HepG2 (cell line): ENCODE measurements around the gene ARL8A. TPM values are rescaled to one million over a fixed set of nuclear protein-coding genes. Genes with fewer than 3 reads are reported as not detected.

Experiments
- ATAC-seq: fragments of 200-7000 bp; cut with Tn5 transposase; 3 replicates; pipeline ENCODE4 v1.9.1; 2020; ENCODE audit warnings: mild to moderate bottlenecking, moderate library complexity
- BruUV-seq: library from RNA; stranded (reverse); fragments of 400-500 nt; replicated peaks from 2 replicates; lab custom pipeline; 2021; lab: Mats Ljungman, UMichigan
- CTCF ChIA-PET: fragments of 300-600 bp; formaldehyde crosslinking; extraction: SDS; loops from one replicate; lab custom pipeline; 2021; ENCODE audit warnings: low total read pairs, inconsistent platforms, low intra/inter-chr PET ratio; lab: Yijun Ruan, JAX
- POLR2A ChIA-PET: fragments of 350-600 bp; sonication (Branson Sonifier 250); formaldehyde crosslinking; loops from one replicate; lab custom pipeline; 2020; ENCODE audit warnings: antibody characterized with exemption, inconsistent platforms; lab: Yijun Ruan, JAX
- DNase-seq: peaks from one replicate; pipeline ENCODE4 v3.0.0-alpha.2; 2015; ENCODE audit warnings: low spot score
- FAIRE-seq: peaks from 3 replicates; lab custom pipeline; 2011; peaks lifted over from hg19 to GRCh38; lab: Jason Lieb, UNC
- H2AFZ ChIP-seq: one replicate; pipeline ENCODE4 v1.6.1; 2011; ENCODE audit warnings: low read length, inconsistent platforms
- H3K27ac ChIP-seq: fragments of 300-600 bp; 3 replicates; pipeline ENCODE4 v1.8.0; 2011; ENCODE audit warnings: mixed run types, mild to moderate bottlenecking, mixed read lengths, low read length, inconsistent platforms; ENCODE audit not compliant: insufficient read depth; ENCODE audit errors: extremely low read length
- H3K27me3 ChIP-seq, 2 experiments: fragments of 200-600 bp in 1 of 2; 2 replicates in 1 of 2; 3 replicates in 1 of 2; pipeline versions ENCODE4 v1.6.0 to v1.8.0; 2011; ENCODE audit warnings: low read length in 2 of 2, mild to moderate bottlenecking in 2 of 2, moderate library complexity in 2 of 2, inconsistent platforms in 1 of 2; ENCODE audit not compliant: insufficient read depth in 2 of 2, control insufficient read depth in 1 of 2
- H3K36me3 ChIP-seq, 2 experiments: fragments of 200-600 bp in 1 of 2; replicated peaks in 1 of 2; 2 replicates in 1 of 2; 3 replicates in 1 of 2; pipeline versions ENCODE4 v1.5.1 to v1.8.0; 2011; ENCODE audit warnings: low read length in 2 of 2, inconsistent platforms in 1 of 2; ENCODE audit not compliant: insufficient read depth in 2 of 2, control insufficient read depth in 1 of 2
- H3K4me1 ChIP-seq: 2 replicates; pipeline ENCODE4 v1.5.1; 2012; ENCODE audit warnings: low read length, inconsistent platforms; ENCODE audit not compliant: insufficient read depth
- H3K4me2 ChIP-seq: 2 replicates; pipeline ENCODE4 v1.6.0; 2011; ENCODE audit warnings: low read depth, low read length, inconsistent platforms
- H3K4me3 ChIP-seq, 3 experiments: fragments of 200-600 bp in 1 of 3; sonication (generic), shearing (Covaris generic) in 1 of 3; replicated peaks in 1 of 3; 2 replicates each; pipeline ENCODE4 v1.5.1; 2011 to 2016; ENCODE audit warnings: low read length in 3 of 3, inconsistent platforms in 2 of 3, low read depth in 2 of 3, mild to moderate bottlenecking in 2 of 3, control low read depth in 1 of 3, mixed read lengths in 1 of 3; ENCODE audit not compliant: insufficient read depth in 1 of 3
- H3K79me2 ChIP-seq: one replicate; pipeline ENCODE4 v1.6.1; 2011; ENCODE audit warnings: low read length, inconsistent platforms; ENCODE audit not compliant: insufficient read depth
- H3K9ac ChIP-seq: 2 replicates; pipeline ENCODE4 v1.6.0; 2011; ENCODE audit warnings: mild to moderate bottlenecking, low read depth, low read length, inconsistent platforms; ENCODE audit not compliant: insufficient read depth
- H3K9me3 ChIP-seq: 2 replicates; pipeline ENCODE4 v1.5.1; 2012; ENCODE audit warnings: mild to moderate bottlenecking, low read length
- H4K20me1 ChIP-seq: 2 replicates; pipeline ENCODE4 v1.6.0; 2011; ENCODE audit warnings: inconsistent platforms, mild to moderate bottlenecking, low read length, moderate library complexity; ENCODE audit not compliant: insufficient read depth
- FOXJ3 ChIP-seq: sonication (generic); formaldehyde crosslinking; IDR thresholded peaks from 2 replicates; pipeline ENCODE4 v1.4.0; 2020; ENCODE audit warnings: missing genetic modification reagents, mild to moderate bottlenecking, borderline replicate concordance
- HNRNPL ChIP-seq: fragments of 200-400 bp; formaldehyde crosslinking; IDR thresholded peaks from 2 replicates; pipeline ENCODE4 v1.6.1; 2017; ENCODE audit warnings: mild to moderate bottlenecking, low read depth, low read length
- KDM3A ChIP-seq: IDR thresholded peaks from 2 replicates; pipeline ENCODE4 v1.6.1; 2018; ENCODE audit warnings: low read depth, missing compliant biosample characterization
- KDM5B ChIP-seq: sonication (generic); formaldehyde crosslinking; IDR thresholded peaks from 2 replicates; pipeline ENCODE4 v1.4.0; 2020; ENCODE audit warnings: missing genetic modification reagents, mild to moderate bottlenecking, borderline replicate concordance
- LRRFIP1 ChIP-seq: sonication (generic); formaldehyde crosslinking; conservative IDR thresholded peaks from 2 replicates; pipeline ENCODE4 v1.4.0; 2020; ENCODE audit warnings: missing genetic modification reagents
- NAIF1 ChIP-seq: sonication (generic); formaldehyde crosslinking; IDR thresholded peaks from 2 replicates; pipeline ENCODE4 v1.5.0; 2020; ENCODE audit warnings: mild to moderate bottlenecking, missing genetic modification reagents, borderline replicate concordance
- PBX3 ChIP-seq: sonication (generic); formaldehyde crosslinking; IDR thresholded peaks from 2 replicates; pipeline ENCODE4 v1.8.1; 2023; ENCODE audit warnings: missing genetic modification reagents, inconsistent platforms, borderline replicate concordance
- RORA ChIP-seq: sonication (generic); formaldehyde crosslinking; IDR thresholded peaks from 2 replicates; pipeline ENCODE4 v1.5.0; 2020; ENCODE audit warnings: mild to moderate bottlenecking, missing genetic modification reagents, moderate library complexity
- TEAD3 ChIP-seq: optimal IDR thresholded peaks from 2 replicates; pipeline ENCODE3; 2016; ENCODE audit warnings: borderline replicate concordance
- ZBTB8A ChIP-seq: sonication (generic); formaldehyde crosslinking; IDR thresholded peaks from 2 replicates; pipeline ENCODE4 v1.4.0; 2020; ENCODE audit warnings: mild to moderate bottlenecking, low read depth, missing genetic modification reagents, borderline replicate concordance
- ZFP82 ChIP-seq: sonication (generic); formaldehyde crosslinking; IDR thresholded peaks from 2 replicates; pipeline ENCODE4 v1.5.1; 2020; ENCODE audit warnings: mild to moderate bottlenecking, missing genetic modification reagents, borderline replicate concordance
- ZNF331 ChIP-seq: sonication (generic); formaldehyde crosslinking; IDR thresholded peaks from 2 replicates; pipeline ENCODE4 v1.4.0; 2020; ENCODE audit warnings: missing genetic modification reagents
- ZNF496 ChIP-seq: sonication (generic); formaldehyde crosslinking; IDR thresholded peaks from 2 replicates; pipeline ENCODE4 v1.8.1; 2023; ENCODE audit warnings: mild to moderate bottlenecking, moderate library complexity, missing genetic modification reagents; ENCODE audit not compliant: insufficient replicate concordance
- ZNF574 ChIP-seq: sonication (generic); formaldehyde crosslinking; IDR thresholded peaks from 2 replicates; pipeline ENCODE4 v1.4.0; 2020; ENCODE audit warnings: missing genetic modification reagents
- ZNF605 ChIP-seq: sonication (generic); formaldehyde crosslinking; IDR thresholded peaks from 2 replicates; pipeline ENCODE4 v1.8.0; 2022; ENCODE audit warnings: mild to moderate bottlenecking, missing genetic modification reagents
- WGBS: methylation state at CpG from one replicate; pipeline ENCODE4 v1.1.6; 2017; ENCODE audit warnings: low lambda C conversion rate; 5-methylcytosine and 5-hydroxymethylcytosine counted together
- in situ Hi-C: cut with HindIII; loops from 2 replicates; pipeline ENCODE4 v1.10.0; 2017; ENCODE audit warnings: low pct_unique_long_range_greater_than_20kb; ENCODE audit not compliant: extremely low pct_ligation_motif_present
- intact Hi-C: fragments of 100-400 bp; cut with micrococcal nuclease; formaldehyde crosslinking; loops from one replicate; pipeline ENCODE4 v1.10.0; 2022; ENCODE audit not compliant: unreplicated experiment
- polyA plus RNA-seq, 8 experiments: library from polyadenylated mRNA; depleted of rRNA in 3 of 8; stranded (reverse) in 7 of 8; unstranded in 1 of 8; fragments of >200 nt; fragmentation: Illumina TruSeq in 4 of 8; extraction: Trizol in 4 of 8; gene quantifications; 2 replicates each; pipeline versions ENCODE4 v1.2.1 to v1.2.3, GENCODE V29; 2011 to 2016; ENCODE audit warnings: low read depth in 4 of 8, missing spikeins in 1 of 8, mixed read lengths in 1 of 8; ENCODE audit not compliant: insufficient read depth in 1 of 8
- total RNA-seq, 5 experiments: library from RNA; depleted of rRNA; stranded (reverse); fragments of >200 nt; fragmentation: Illumina TruSeq; extraction: Trizol; gene quantifications; 2 replicates each; pipeline ENCODE4 v1.2.3, GENCODE V29; 2016; ENCODE audit warnings: low read depth in 1 of 5

ARL8A gene
- total and polyA plus RNA-seq, 2 of the 13 experiments (the other 11 are each of a cell fraction or from before 2014, with no cell fraction given), result 2.7 to 23.4 TPM

GRCh38 chr1:202186327-202186726 lies 41.8 kb upstream of the ARL8A start (continued):
- TF ChIP-seq ZNF496 (CRISPR knock-in tag) (no peak), KDM5B (CRISPR knock-in tag) (no peak), LRRFIP1 (no peak), FOXJ3 (no peak)

GRCh38 chr1:202184750-202185460 lies 40.4 kb upstream of the ARL8A start:
- no peak overlapping the region for H3K27ac ChIP-seq
- no peaks in the 10 kb centered on the region for H3K79me2 ChIP-seq
- intact Hi-C loops, result no loop called here
- DNase-seq, result peak; percentile 74
- 0 out of 2 replicates have a peak, but pooled peaks cover 3% of the 10 kb centered on the region for H4K20me1 ChIP-seq
- peak; percentile 62 for ATAC-seq
- H3K4me2 ChIP-seq, result no peak overlapping the region
- H3K27me3 ChIP-seq, result peaks cover 5 to 16% of the 10 kb centered on the region in 2 experiments; a peak in 3 of 5 replicates
- H3K4me1 ChIP-seq, result peaks cover 30% of the 10 kb centered on the region
- no TSS peak for BruUV-seq
- no peak overlapping the region for H3K9ac ChIP-seq
- 0% methylated on average over 2 of the region's 19 CpGs for WGBS
- in situ Hi-C loops, result loop anchor here (5.0 kb wide), 1 partner anchor 132 kb away; no protein-coding TSS in a partner anchor
- H3K4me3 ChIP-seq, result no peak overlapping the region
- no peaks in the 10 kb centered on the region for H3K9me3 ChIP-seq
- no peak overlapping the region for H2AFZ ChIP-seq
- no peaks in the 10 kb centered on the region for H3K36me3 ChIP-seq
- FAIRE-seq, result peak; percentile 90
- POLR2A ChIA-PET, result no interaction called here
- CTCF ChIA-PET, result interaction anchor here (0.6 to 1.8 kb wide), 3 partner anchors 131 to 535 kb away, joined by 3 to 12 read pairs (median 5); no protein-coding TSS in a partner anchor
- 0 out of 2 replicates have a peak, but pooled peaks have one; percentile 12 for TF ChIP-seq ZNF331
- TF ChIP-seq RORA, result no peak
- TF ChIP-seq NAIF1 (CRISPR knock-in tag), result no peak
- TF ChIP-seq ZNF605 (CRISPR knock-in tag), result 0 out of 2 replicates have a peak, but pooled peaks have one; percentile 16
- no peak for TF ChIP-seq ZFP82
- 0 out of 2 replicates have a peak, but pooled peaks have one; percentile 31 for TF ChIP-seq KDM3A (CRISPR knock-in tag)
- 0 out of 2 replicates have a peak, but pooled peaks have one; percentile 41 for TF ChIP-seq HNRNPL
- TF ChIP-seq ZNF574, result 0 out of 2 replicates have a peak, but pooled peaks have one; percentile 16
- TF ChIP-seq TEAD3 (CRISPR knock-in tag), result peak; percentile 49
- no peak for TF ChIP-seq PBX3 (CRISPR knock-in tag)
- no peak for TF ChIP-seq ZBTB8A
